Natural killer cell (primary cell): ENCODE results near the gene DRICH1. TPM values are rescaled to one million over a fixed set of nuclear protein-coding genes. Genes with fewer than 3 reads are reported as not detected.
"Not testable (repeated sequence)": the region's sequence is repeated elsewhere in the genome, so short reads cannot be mapped to it uniquely, and the experiment has no call there.

Source experiments
- ATAC-seq, 3 donors: fragments of 150-1000 bp in 2 of 3; fragments of 200-7000 bp in 1 of 3; cut with Tn5 transposase; 1 replicate in 1 of 3; 2 replicates in 2 of 3; pipeline ENCODE4 v1.10.0; 2021; ENCODE audit warnings: mild to moderate bottlenecking in 2 of 3, moderate library complexity in 2 of 3
- DNase-seq, 2 donors: peaks; one replicate each; pipeline versions ENCODE4 v3.0.0 to v3.0.0-alpha.2; 2013 to 2021; ENCODE audit warnings: mixed read lengths in 1 of 2
- H3K27ac ChIP-seq: one replicate; pipeline ENCODE4 v1.5.1; 2013; ENCODE audit warnings: mild to moderate bottlenecking, low read length
- H3K27me3 ChIP-seq: one replicate; pipeline ENCODE4 v1.6.1; 2013; ENCODE audit warnings: low read length; ENCODE audit not compliant: control insufficient read depth, insufficient read depth
- H3K36me3 ChIP-seq: one replicate; pipeline ENCODE4 v1.6.1; 2013; ENCODE audit warnings: low read length; ENCODE audit not compliant: control insufficient read depth, insufficient read depth
- H3K4me1 ChIP-seq: one replicate; pipeline ENCODE4 v1.6.1; 2013; ENCODE audit warnings: low read length; ENCODE audit not compliant: control insufficient read depth, insufficient read depth
- H3K4me3 ChIP-seq: one replicate; pipeline ENCODE4 v1.5.1; 2013; ENCODE audit warnings: low read length
- H3K9me3 ChIP-seq: one replicate; pipeline ENCODE4 v1.6.1; 2013; ENCODE audit warnings: low read length; ENCODE audit not compliant: control insufficient read depth, insufficient read depth
- H3K27ac Mint-ChIP-seq, 2 donors: one replicate each; pipeline ENCODE4 v1.8.0; 2022; ENCODE audit warnings: mild to moderate bottlenecking in 2 of 2, mixed read lengths in 2 of 2, moderate library complexity in 1 of 2
- H3K27me3 Mint-ChIP-seq, 2 donors: one replicate each; pipeline ENCODE4 v1.8.0; 2022; ENCODE audit warnings: low read depth in 2 of 2, mixed read lengths in 2 of 2
- H3K36me3 Mint-ChIP-seq: one replicate; pipeline ENCODE4 v1.8.0; 2022; ENCODE audit warnings: mixed read lengths
- H3K4me1 Mint-ChIP-seq, 2 donors: one replicate each; pipeline ENCODE4 v1.8.0; 2022; ENCODE audit warnings: mixed read lengths in 2 of 2
- H3K4me3 Mint-ChIP-seq: one replicate; pipeline ENCODE4 v1.8.0; 2022; ENCODE audit warnings: mild to moderate bottlenecking, moderate library complexity, mixed read lengths
- H3K9me3 Mint-ChIP-seq, 2 donors: one replicate each; pipeline ENCODE4 v1.8.0; 2022; ENCODE audit warnings: mixed read lengths in 2 of 2
- WGBS: methylation state at CpG from one replicate; pipeline ENCODE4 v1.1.7; 2013; ENCODE audit warnings: missing lambda C conversion rate; ENCODE audit not compliant: insufficient coverage; 5-methylcytosine and 5-hydroxymethylcytosine counted together
- intact Hi-C: fragments of 100-400 bp; cut with micrococcal nuclease; formaldehyde crosslinking; loops from one replicate; pipeline ENCODE4 v1.14.2; 2022
- total RNA-seq, 4 donors: library from RNA; stranded (reverse); fragments of 120-200 nt in 1 of 4; gene quantifications; one replicate each; pipeline versions ENCODE4 v1.2.3 to v1.2.4, GENCODE V29; 2013 to 2022
- TF ChIP-seq, protein P1 (sequence below): fragments of 200-600 bp; IDR thresholded peaks from one replicate; pipeline ENCODE4 v1.8.0; 2022; ENCODE audit warnings: antibody characterized with exemption

DRICH1 gene
- total RNA-seq, 3 donors from 2014 or later (not counting 1 experiment from before 2014, with no cell fraction given) = 2.3 to 3.2 (median 3.1) TPM

DNA sequence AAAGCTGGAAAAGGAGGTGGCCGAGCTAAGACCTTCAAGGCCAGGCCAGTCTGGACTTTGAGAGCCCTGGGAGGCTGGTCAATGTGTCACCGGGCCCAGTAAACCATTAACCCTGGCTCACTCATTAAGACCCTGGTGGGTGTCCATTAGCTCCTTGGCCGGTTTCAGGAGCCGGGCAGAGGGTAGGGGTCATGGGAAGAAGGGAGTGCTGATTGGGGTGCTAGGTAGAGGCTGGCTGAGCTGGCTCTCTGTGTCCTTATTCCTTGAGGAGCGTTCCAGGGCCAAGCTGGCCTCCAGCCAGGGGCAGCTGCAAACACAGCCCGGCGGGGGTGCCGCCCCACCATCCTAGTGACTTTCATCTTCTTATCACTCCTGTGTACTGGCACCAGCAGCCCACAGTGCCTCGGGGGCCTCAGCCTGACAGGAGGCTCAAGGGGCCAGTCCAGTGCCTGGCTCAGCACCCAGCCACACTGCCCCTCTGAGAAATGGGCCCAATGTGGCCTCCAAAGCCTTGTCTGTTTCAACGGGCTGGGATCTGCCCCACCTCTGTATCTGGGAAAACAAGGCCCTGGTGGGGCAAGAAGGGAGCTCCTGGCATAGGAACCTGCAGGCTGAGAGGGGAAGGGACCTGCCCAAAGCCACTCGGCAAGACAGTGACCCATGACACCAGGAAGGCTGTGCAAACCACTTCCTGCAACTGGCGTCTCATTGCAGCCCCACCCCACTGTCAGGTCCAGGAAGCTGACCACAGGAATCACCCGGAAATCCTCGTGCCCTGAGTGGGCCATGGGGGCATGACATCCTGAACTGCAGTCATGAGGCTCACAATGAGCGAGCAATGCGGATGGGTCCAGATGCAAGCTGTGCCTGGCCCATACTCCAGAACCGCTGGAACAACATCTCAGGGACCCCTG is 43.6 kb upstream of the DRICH1 start:
- Histone ChIP-seq H3K27ac (peak overlapping the region; percentile 44), H3K9me3 (no peaks in the 10 kb centered on the region), H3K36me3 (no peaks in the 10 kb centered on the region), H3K4me3 (no peak overlapping the region), H3K4me1 (peaks cover 53% of the 10 kb centered on the region), H3K27me3 (no peaks in the 10 kb centered on the region)
- peak overlapping the region; percentile 62 to 68 for H3K27ac Mint-ChIP-seq
- no peaks in the 10 kb centered on the region for H3K9me3 Mint-ChIP-seq
- 66% methylated on average over 17 of the region's 17 CpGs for WGBS
- peak in 1 of 2 donors; percentile 17 for DNase-seq
- H3K4me1 Mint-ChIP-seq = peaks cover 17 to 60% of the 10 kb centered on the region in 2 donors
- intact Hi-C loops = loop anchor here (5.0 kb wide), 1 partner anchor 927 kb away; the partner anchor contains the start of gene GGT1
- H3K4me3 Mint-ChIP-seq = peak overlapping the region; percentile 9
- ATAC-seq = peak; percentile 60 to 67 (median 61)
- H3K27me3 Mint-ChIP-seq = no peaks in the 10 kb centered on the region
- TF ChIP-seq, protein P1, sequence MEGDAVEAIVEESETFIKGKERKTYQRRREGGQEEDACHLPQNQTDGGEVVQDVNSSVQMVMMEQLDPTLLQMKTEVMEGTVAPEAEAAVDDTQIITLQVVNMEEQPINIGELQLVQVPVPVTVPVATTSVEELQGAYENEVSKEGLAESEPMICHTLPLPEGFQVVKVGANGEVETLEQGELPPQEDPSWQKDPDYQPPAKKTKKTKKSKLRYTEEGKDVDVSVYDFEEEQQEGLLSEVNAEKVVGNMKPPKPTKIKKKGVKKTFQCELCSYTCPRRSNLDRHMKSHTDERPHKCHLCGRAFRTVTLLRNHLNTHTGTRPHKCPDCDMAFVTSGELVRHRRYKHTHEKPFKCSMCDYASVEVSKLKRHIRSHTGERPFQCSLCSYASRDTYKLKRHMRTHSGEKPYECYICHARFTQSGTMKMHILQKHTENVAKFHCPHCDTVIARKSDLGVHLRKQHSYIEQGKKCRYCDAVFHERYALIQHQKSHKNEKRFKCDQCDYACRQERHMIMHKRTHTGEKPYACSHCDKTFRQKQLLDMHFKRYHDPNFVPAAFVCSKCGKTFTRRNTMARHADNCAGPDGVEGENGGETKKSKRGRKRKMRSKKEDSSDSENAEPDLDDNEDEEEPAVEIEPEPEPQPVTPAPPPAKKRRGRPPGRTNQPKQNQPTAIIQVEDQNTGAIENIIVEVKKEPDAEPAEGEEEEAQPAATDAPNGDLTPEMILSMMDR = no peak
- H3K36me3 Mint-ChIP-seq = no peaks in the 10 kb centered on the region

DNA sequence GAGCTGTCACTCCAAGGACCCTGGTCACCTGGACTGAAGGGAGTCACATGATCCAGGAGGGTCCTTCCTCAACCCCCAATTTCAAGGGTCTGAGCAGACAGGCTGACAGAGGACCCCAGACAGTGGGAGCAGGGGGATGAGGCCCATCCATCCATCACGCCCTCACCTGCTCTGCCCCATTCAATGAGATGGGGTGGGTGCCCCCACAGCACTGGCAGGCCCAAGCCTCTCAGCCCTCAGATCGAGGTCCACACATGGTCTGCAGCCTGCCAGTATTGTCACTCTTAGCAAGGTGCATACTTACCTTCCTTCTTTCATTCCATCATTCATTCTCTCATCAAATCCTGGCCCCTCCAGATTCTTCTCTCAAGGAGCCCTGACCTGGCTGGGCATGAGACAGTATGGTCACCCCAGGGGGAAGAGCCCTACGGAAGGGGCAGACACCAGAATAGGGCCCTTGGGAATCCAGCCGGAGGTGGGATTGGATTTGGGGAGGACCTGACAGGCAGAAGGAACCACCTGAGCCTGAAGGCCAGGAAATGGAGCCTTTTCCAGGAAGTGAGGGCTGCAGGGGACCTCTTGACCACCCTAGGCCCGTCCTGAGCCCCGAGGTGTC is 42.9 kb upstream of the DRICH1 start:
- ATAC-seq, H3K36me3 ChIP-seq, DNase-seq, H3K9me3 ChIP-seq, H3K27me3 Mint-ChIP-seq, H3K4me3 ChIP-seq, H3K27ac ChIP-seq, H3K4me3 Mint-ChIP-seq, H3K27me3 ChIP-seq, H3K9me3 Mint-ChIP-seq, H3K36me3 Mint-ChIP-seq: not testable (repeated sequence)
- Mint-ChIP-seq H3K4me1 (peaks cover 17 to 56% of the 10 kb centered on the region in 2 donors), H3K27ac (peak overlapping the region; percentile 62 to 68)
- peaks cover 53% of the 10 kb centered on the region for H3K4me1 ChIP-seq
- 100% methylated on average over 6 of the region's 6 CpGs for WGBS
- intact Hi-C loops = loop anchor here (5.0 kb wide), 1 partner anchor 927 kb away; the partner anchor contains the start of gene GGT1

GRCh38 chr22:23673826-23674690 is 41.9 kb upstream of the DRICH1 start:
- peaks cover 53% of the 10 kb centered on the region for H3K4me1 ChIP-seq
- TF ChIP-seq, protein P1 = no peak
- Mint-ChIP-seq H3K36me3 (no peaks in the 10 kb centered on the region), H3K27ac (peak overlapping the region; percentile 68 to 73), H3K27me3 (no peaks in the 10 kb centered on the region), H3K9me3 (no peaks in the 10 kb centered on the region), H3K4me1 (peaks cover 17 to 56% of the 10 kb centered on the region in 2 donors), H3K4me3 (no peak overlapping the region)
- ATAC-seq (no peak), DNase-seq (no peak)
- H3K9me3 ChIP-seq = no peaks in the 10 kb centered on the region
- no peaks in the 10 kb centered on the region for H3K27me3 ChIP-seq
- H3K36me3 ChIP-seq = no peaks in the 10 kb centered on the region
- no peak overlapping the region for H3K4me3 ChIP-seq
- intact Hi-C loops = no loop called here
- WGBS = 93% methylated on average over 25 of the region's 26 CpGs
- H3K27ac ChIP-seq = no peak overlapping the region
